GM19438 (cell line): ENCODE measurements around the gene PRICKLE2.

ENCODE experiments used
- ATAC-seq: cut with Tn5 transposase; IDR thresholded peaks from one replicate; pipeline ENCODE4 v1.9.1; 2021; ENCODE audit warnings: low read depth; ENCODE audit not compliant: unreplicated experiment

The PRICKLE2 gene

DNA sequence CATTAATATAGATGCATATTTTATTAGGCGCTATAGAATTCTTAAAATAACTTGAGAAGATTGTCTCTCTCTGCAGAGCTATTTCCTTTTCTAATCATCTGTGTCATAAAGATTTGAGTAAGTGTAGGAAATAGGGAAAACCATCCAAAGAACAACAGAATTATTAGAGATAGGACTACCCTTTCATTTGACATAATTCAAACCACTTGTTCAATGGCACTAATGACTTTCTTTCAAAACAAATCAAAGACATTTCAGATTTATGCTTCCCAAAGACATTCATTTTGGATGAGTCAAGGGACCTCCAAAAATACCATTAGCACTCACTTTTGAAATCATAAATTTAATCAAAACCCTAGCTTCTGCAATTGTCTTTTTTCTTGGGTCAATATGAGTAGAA lies 29.5 kb downstream of the PRICKLE2 start:
- ATAC-seq = no peak

DNA sequence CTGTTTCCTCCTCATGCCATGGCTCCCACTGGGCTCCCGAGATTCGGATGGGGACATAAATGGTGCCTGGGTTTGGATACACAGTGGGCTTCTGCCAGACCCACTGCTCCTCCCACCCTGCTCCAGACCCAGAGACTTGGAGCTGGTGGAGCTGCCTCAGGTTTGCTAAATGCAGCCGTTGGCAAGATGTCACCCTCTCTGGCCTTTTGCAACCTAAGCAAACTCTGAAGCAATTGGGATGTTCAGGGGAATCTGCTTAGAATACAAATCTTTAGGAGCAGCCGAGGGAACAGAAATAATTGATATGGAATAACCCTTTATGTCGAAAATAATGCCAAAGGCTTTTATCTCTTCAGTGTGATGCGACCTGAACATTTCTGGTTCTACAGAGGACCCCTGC lies 33.4 kb downstream of the PRICKLE2 start:
- ATAC-seq = no peak

DNA sequence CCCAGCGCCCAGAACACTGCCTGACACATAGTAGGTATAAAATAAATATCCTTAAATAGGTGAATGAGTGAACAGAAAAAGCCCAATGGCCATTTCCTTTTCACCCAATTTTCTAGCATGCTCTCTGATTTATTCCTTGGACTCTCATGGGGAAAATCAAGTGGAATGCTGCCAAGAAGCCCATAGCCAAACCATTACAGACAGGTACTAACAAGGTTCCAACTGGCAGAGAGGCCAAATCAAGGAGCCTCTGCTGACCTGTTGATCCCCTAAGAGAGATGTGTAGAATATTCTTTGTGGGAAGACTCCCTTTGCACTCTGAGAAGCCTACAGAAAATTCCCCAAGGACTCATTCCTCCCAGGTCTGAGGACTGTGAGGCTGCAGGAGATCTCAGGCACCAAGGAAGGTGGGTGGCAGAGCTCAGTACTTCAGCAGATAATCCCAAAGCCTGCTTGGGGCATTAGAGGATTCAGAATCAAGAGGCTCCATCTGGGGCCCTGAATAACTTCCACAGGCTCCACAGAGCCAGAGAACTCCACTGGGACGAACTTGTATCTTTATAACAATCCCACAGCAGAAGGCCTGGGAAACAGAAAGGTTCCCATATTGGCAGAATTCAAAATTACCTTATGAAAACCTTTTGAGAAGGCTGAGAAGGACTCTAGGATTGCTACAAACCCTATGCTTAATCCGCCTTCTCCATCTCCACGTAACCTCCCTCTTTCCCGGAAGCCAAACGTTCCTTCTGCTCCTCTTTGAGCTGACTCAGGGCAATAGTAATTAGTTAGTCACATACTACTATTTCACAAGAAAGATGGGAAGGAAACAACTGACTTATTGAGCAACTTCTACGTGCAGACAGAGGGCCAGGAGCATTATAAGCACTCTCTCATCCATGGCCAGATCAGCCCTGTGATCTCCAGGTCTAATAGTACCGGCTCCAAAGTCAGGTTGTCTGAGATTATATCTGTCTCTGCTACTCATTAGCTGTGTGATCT lies 34.5 kb downstream of the PRICKLE2 start:
- ATAC-seq = no peak

GRCh38 chr3:64188810-64189560 lies 36.3 kb downstream of the PRICKLE2 start:
- ATAC-seq = no peak

DNA sequence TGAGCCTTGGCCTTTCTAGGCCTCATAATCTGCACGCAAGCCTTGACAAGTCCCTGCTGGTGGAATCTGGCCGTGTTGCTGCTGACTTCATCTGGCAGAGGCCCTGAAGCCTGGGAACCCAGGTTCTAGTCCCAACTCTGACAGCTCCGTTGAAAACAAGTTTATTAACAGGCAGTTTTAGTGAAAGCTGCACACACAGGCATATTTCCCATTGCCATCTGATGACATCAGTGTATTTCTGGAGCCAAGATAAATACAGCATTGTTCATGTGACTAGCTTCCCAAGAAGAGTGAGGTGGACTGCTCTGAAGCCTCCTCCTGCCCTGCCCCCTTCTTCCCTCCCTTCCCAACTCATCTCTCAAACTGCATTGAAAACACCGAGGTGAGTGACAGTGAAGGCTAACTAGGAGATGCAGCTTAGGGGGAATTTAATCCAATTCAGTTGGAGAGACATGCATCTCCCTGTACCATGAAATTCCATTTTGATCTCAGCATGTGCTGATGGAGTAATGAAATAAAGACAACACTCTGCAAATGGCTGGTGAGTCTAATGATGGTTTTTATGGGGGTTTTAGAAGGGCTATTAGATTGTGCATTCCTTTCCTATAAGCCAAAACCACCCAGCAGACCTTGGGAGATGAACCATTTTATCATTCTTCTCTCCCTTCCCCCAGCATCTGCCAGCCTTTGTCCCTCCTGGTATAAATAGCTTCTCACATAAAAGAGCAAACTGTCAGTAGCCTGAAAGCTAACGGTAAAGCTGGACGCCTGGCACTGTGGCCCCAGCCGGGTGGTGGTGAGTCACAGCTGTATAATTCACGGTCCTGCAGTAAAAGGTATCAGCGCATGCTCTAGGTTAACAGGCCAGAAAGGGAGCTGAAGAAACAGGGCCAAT lies 38.0 kb downstream of the PRICKLE2 start:
- no peak for ATAC-seq

GRCh38 chr3:64186667-64187064 lies 38.6 kb downstream of the PRICKLE2 start:
- no peak for ATAC-seq

DNA sequence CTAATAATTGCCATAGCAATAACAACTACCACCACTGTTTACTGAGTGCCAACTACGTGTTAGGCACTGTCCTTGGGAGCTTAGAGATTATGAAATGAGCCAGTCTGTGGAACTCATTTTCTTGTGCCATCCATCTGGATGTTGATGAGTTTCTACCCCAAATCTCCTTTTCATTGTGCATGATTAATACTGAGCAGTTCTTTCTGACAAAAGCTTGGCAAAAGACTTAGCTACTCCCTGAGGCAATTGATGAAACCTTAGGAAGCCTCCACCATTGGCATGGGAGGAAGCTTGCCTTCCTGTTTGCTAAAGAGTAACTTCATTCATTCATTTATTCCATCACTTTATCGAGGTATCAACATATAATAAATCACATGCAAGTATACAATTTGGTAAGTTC lies 39.8 kb downstream of the PRICKLE2 start:
- no peak for ATAC-seq

GRCh38 chr3:64184621-64185020 lies 40.6 kb downstream of the PRICKLE2 start:
- ATAC-seq = no peak

GRCh38 chr3:64179860-64180259 lies 45.4 kb downstream of the PRICKLE2 start:
- ATAC-seq = no peak

- no peak for ATAC-seq
Observed at GRCh38 chr3:64179249-64179648, 46.0 kb downstream of the PRICKLE2 start.

DNA sequence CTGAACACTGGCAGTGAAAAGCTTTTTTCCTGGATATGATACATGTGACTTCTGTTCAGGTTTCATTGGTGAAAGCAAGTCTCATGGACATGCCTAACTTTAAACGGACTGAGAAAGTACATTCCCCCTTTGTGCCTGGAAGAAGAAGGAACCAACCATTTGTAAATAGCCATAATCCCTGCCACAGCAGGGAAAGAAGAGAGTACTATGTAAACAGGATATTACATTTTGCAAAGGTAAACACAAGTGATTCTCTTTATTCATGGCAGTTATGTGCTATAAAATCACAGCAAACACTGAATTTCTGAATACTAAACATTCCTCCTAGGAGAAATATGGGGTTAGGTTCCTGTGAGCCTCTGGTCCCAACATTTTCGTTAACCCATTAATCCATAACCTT lies 46.8 kb downstream of the PRICKLE2 start:
- no peak for ATAC-seq

DNA sequence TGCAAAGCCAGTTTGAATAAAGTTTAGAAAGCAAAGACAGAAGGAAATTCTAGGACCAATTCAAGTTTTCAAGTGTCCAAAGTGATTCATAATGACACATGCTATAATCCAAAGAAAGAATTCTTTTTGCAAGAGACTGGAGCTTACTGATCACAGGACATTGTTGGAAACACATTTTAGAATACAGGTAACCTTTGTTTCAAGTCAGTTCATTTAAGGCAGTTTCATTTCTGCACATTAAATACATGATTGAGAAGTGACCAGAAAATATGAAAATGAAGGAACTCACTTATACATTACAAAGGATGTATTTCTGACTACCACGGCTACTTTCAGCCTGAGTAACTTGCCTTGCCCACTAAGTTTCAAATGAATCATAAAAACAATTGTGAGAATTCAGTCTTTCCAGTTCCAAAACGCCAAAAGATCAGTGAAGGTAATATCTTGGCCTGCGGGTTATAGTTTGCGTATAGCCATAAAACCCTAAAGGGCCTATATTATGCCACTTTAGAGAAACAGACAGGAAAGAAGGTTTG lies 48.7 kb downstream of the PRICKLE2 start:
- no peak for ATAC-seq

DNA sequence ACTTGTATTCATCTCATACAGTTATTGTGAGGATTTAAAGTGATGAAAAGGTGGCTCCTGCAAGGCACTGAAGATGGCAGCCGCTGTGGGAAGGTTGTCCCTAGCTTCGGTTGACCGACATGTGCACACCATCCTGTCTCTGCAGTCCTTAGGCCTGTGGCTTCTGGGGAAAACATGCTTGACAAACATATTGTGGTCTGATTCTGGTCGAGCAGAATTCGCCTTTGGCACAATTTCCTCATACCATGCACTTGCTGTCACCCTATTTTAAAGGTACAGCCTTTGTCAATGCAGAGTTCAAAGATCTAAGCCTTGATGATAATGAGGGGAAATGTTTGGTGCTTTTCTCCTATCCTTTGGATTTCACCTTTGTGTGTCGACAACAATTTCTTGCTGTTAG lies 50.9 kb downstream of the PRICKLE2 start:
- no peak for ATAC-seq

- ATAC-seq = no peak
Observed at GRCh38 chr3:64173563-64173962, 51.7 kb downstream of the PRICKLE2 start.

DNA sequence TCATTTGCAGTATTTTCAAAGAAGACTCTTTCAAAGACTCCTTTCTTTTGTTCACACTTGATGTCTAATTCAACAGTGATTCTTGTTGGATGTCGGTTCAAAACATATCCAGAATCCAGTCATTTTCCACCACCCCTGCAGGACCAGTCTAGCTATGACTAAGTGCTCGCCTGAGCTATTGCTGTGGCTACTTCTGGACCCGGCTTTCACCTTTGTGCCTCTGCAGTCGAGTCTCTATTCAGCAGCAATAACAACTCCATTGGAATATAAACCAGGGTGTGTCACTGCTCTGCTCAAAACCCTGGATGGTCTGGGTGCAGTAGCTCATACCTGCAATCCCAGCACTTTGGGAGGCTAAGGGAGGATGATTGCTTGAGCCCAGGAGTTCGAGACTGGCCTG lies 55.0 kb downstream of the PRICKLE2 start:
- ATAC-seq = no peak

DNA sequence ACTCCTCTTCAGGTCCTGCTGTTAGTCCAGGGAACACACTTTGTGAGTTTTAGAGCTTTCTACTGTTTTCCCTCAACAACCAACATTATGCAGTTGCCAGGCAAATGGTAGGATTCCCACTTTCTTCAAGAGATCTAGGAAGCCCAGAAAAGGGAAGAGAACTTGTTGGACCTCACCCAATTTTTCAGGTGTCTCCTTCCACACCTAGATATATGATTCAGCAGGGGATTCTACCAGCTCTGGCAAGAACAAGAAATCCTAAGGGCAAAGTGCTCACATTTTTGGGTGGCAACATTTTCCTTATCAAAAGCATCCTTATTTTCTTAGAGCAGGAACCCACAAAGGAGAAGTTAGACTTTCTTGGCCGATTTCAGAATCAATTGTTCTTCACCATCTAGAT lies 57.4 kb downstream of the PRICKLE2 start:
- no peak for ATAC-seq

DNA sequence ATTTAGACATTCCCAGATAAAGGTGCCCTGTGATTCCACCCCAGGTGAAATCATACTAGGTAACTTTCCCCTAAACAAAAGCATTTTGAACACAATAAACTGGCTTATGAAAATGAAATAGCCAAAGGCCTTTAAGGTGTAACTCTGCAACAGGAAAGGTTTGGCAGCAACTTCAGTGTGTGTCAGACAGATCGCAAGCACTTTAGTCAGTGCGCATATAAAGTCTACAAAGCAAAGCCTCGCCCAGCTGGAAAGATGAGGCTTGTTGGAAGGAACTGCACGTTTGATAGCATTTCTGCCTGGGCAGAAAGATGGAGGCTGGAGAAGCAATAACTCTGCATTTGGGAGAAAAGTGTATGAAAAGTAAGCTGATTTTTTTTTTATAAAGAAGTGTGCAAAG lies 57.9 kb downstream of the PRICKLE2 start:
- no peak for ATAC-seq

GRCh38 chr3:64166584-64167162 lies 58.6 kb downstream of the PRICKLE2 start:
- no peak for ATAC-seq

DNA sequence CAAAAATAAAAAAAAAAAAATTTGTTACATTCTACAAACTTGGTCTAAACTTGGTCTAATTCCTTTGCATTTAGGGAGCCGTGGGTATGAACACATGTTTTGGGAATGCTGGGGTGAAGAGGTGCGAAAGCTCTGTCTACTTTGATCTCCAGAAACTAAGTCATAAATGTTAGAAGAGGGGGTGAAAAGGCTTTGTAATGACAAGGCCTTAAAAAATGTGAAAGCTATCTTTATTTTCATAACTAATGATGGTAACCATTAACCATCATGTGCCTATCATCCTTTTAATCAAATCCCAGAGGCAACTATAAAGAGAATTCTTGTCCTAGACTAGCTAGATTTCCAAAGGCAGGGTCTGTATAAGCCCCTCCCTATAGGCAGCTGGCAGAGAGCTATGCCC lies 60.9 kb downstream of the PRICKLE2 start:
- ATAC-seq = no peak

GRCh38 chr3:64163755-64164148 lies 61.5 kb downstream of the PRICKLE2 start:
- no peak for ATAC-seq
